ENCODE measurements around the gene BTAF1. TPM values are rescaled to one million over a fixed set of nuclear protein-coding genes. Genes with fewer than 3 reads are reported as not detected.

BTAF1 gene
- total RNA-seq, 1 experiment from 2014 or later = 42.3 TPM

DNA sequence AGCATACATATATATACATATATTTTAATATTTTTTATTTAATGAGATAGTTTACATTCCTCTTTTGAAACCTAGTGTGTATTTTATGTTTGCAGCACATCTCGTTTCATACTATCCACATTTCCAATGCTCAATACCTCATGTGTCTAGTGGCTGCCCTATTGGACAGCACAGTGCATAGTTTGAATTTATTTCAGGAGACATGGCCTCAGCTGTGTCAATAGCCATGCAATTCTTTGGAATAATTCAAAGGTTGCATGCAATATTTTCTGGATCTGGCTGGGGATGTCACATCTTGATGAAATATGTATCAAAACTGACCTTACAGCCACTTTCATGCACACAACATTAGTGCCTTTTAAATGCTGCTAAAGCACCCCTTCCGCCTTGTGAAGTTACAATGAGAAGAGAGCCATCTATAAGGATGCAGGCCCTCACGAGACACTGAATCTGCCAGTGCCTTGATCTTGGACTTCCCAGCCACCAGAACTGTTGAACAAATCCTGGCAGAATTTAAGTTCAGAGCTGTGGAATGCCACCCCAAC, 27.3 kb upstream of the BTAF1 start:
- intact Hi-C loops (cut with micrococcal nuclease; ENCODE audit: unreplicated experiment) = no loop called here
- Histone ChIP-seq H3K4me3 (ENCODE audit: low read depth, low read length, poor library complexity, severe bottlenecking) (no peak overlapping the region), H3K4me1 (ENCODE audit: insufficient read depth, low read length, poor library complexity, severe bottlenecking) (no peaks in the 10 kb centered on the region), H3K27ac (ENCODE audit: low read depth, low read length, poor library complexity, severe bottlenecking) (no peak overlapping the region), H3K36me3 (ENCODE audit: insufficient read depth, low read length, poor library complexity, severe bottlenecking) (no peaks in the 10 kb centered on the region), H3K27me3 (replicated peaks; ENCODE audit: insufficient read depth, low read depth, low read length, poor library complexity) (no peaks in the 10 kb centered on the region), H3K9me3 (ENCODE audit: low read depth, low read length, poor library complexity, severe bottlenecking) (no peaks in the 10 kb centered on the region)
- no TSS peak for BruUV-seq (replicated peaks)
- TF ChIP-seq EZH2 (IDR thresholded peaks at IDR 0.05; ENCODE audit: borderline replicate concordance, low read depth, low read length, poor library complexity, severe bottlenecking) = no peak
- TF ChIP-seq, protein P1, sequence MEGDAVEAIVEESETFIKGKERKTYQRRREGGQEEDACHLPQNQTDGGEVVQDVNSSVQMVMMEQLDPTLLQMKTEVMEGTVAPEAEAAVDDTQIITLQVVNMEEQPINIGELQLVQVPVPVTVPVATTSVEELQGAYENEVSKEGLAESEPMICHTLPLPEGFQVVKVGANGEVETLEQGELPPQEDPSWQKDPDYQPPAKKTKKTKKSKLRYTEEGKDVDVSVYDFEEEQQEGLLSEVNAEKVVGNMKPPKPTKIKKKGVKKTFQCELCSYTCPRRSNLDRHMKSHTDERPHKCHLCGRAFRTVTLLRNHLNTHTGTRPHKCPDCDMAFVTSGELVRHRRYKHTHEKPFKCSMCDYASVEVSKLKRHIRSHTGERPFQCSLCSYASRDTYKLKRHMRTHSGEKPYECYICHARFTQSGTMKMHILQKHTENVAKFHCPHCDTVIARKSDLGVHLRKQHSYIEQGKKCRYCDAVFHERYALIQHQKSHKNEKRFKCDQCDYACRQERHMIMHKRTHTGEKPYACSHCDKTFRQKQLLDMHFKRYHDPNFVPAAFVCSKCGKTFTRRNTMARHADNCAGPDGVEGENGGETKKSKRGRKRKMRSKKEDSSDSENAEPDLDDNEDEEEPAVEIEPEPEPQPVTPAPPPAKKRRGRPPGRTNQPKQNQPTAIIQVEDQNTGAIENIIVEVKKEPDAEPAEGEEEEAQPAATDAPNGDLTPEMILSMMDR (conservative IDR thresholded peaks at IDR 0.05; ENCODE audit: low read depth, low read length) = no peak
- ChIA-PET POLR2A (ENCODE audit: low non-redundant PET) (no interaction called here), CTCF (no interaction called here)
- no peak for DNase-seq (ENCODE audit: low spot score)

DNA sequence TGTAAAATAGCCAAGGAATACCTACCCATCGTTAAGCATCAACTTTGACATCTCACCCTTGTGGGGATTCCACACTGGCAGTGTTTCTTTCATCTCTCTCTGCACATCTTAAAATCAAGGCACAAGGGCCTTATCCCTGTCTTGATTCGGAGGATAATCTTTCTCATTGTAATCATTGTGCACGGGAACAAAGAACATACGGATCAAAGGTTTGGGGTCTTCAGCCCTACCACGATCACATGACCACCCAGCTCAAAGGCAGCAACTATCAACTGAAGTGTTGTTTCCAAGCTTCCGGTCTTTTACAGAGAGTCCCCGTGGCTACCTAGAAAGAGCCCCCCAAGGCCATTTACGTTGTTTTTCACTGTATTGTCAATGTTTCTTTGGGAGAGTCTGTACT, 26.1 kb upstream of the BTAF1 start:
- intact Hi-C loops (cut with micrococcal nuclease; ENCODE audit: unreplicated experiment) = no loop called here
- Histone ChIP-seq H3K4me3 (ENCODE audit: low read depth, low read length, poor library complexity, severe bottlenecking) (no peak overlapping the region), H3K27ac (ENCODE audit: low read depth, low read length, poor library complexity, severe bottlenecking) (no peak overlapping the region), H3K4me1 (ENCODE audit: insufficient read depth, low read length, poor library complexity, severe bottlenecking) (no peaks in the 10 kb centered on the region), H3K9me3 (ENCODE audit: low read depth, low read length, poor library complexity, severe bottlenecking) (no peaks in the 10 kb centered on the region), H3K36me3 (ENCODE audit: insufficient read depth, low read length, poor library complexity, severe bottlenecking) (no peaks in the 10 kb centered on the region), H3K27me3 (replicated peaks; ENCODE audit: insufficient read depth, low read depth, low read length, poor library complexity) (no peaks in the 10 kb centered on the region)
- no TSS peak for BruUV-seq (replicated peaks)
- CTCF ChIA-PET = interaction anchor here (0.6 kb wide), 1 partner anchor 10 kb away, joined by 4 read pairs; no protein-coding TSS in a partner anchor
- DNase-seq (ENCODE audit: low spot score) = no peak
- POLR2A ChIA-PET (ENCODE audit: low non-redundant PET) = no interaction called here
- TF ChIP-seq, protein P1 (conservative IDR thresholded peaks at IDR 0.05; ENCODE audit: low read depth, low read length) = no peak
- TF ChIP-seq EZH2 (IDR thresholded peaks at IDR 0.05; ENCODE audit: borderline replicate concordance, low read depth, low read length, poor library complexity, severe bottlenecking) = no peak

DNA sequence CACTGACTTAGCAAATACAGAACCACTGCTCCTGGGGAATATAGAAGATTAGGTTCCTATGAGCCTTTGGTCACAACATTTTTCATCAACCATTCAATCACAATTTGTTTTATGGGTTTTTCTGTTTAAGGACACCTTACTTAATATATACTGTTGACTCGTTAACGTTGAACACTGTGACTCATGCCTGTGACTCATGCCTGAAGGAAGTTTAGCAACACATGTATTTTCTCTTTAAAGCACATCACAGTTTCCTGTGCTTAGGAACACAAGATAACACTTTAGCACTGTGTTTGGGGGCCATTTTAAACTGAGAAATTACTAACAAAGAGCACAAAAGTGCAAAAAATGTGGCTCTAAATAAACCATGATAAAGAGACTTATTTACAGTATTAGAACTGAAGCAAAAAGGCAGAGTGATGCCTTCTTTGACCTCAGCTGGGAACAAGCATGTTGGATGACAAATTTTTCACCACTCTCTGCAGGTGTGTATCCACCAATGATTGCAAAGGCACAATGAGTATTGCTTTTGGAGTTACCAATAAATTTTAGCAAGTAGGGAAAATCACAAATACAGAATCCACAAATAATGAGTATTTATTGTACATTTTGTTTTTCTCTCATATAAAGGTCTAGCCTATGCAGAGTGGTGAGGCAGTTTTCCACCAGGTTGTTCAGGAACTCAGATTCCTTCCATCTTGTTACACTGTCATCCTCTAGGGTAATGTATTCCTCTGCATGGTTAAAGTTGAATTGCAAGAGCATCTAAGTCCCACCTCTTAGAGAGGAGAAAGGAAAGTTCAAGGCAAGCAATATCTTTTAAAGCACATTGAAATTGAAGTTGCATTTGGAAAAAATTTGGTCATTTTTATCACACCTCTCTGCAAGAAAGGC, 21.5 kb upstream of the BTAF1 start:
- no peak overlapping the region for H3K27ac ChIP-seq (ENCODE audit: low read depth, low read length, poor library complexity, severe bottlenecking)
- H3K4me3 ChIP-seq (ENCODE audit: low read depth, low read length, poor library complexity, severe bottlenecking) = no peak overlapping the region
- ChIA-PET CTCF (no interaction called here), POLR2A (ENCODE audit: low non-redundant PET) (no interaction called here)
- TF ChIP-seq, protein P1 (conservative IDR thresholded peaks at IDR 0.05; ENCODE audit: low read depth, low read length) = no peak
- TF ChIP-seq EZH2 (IDR thresholded peaks at IDR 0.05; ENCODE audit: borderline replicate concordance, low read depth, low read length, poor library complexity, severe bottlenecking) = no peak
- no peaks in the 10 kb centered on the region for H3K27me3 ChIP-seq (replicated peaks; ENCODE audit: insufficient read depth, low read depth, low read length, poor library complexity)
- no TSS peak for BruUV-seq (replicated peaks)
- H3K36me3 ChIP-seq (ENCODE audit: insufficient read depth, low read length, poor library complexity, severe bottlenecking) = no peaks in the 10 kb centered on the region
- intact Hi-C loops (cut with micrococcal nuclease; ENCODE audit: unreplicated experiment) = loop anchor here (10.0 kb wide), 1 partner anchor 487 kb away; the partner anchor contains the start of gene HECTD2
- H3K9me3 ChIP-seq (ENCODE audit: low read depth, low read length, poor library complexity, severe bottlenecking) = no peaks in the 10 kb centered on the region
- H3K4me1 ChIP-seq (ENCODE audit: insufficient read depth, low read length, poor library complexity, severe bottlenecking) = peaks cover under 1% of the 10 kb centered on the region
- peak; percentile 81 for DNase-seq (ENCODE audit: low spot score)
